ENCODE measurements around the gene TXNRD1.

Gene TXNRD1

GRCh38 chr12:104248444-104248843 lies 32.9 kb downstream of the TXNRD1 start:
- in situ Hi-C loops (cut with MboI; ENCODE audit: low sequenced_read_pairs, unreplicated experiment) = no loop called here
- no peak for DNase-seq (ENCODE audit: low spot score)
- no peak for TF ChIP-seq CTCF (IDR thresholded peaks at IDR 0.05; ENCODE audit: borderline replicate concordance, control extremely low read depth, extremely low read depth, insufficient read depth, missing control alignments)

DNA sequence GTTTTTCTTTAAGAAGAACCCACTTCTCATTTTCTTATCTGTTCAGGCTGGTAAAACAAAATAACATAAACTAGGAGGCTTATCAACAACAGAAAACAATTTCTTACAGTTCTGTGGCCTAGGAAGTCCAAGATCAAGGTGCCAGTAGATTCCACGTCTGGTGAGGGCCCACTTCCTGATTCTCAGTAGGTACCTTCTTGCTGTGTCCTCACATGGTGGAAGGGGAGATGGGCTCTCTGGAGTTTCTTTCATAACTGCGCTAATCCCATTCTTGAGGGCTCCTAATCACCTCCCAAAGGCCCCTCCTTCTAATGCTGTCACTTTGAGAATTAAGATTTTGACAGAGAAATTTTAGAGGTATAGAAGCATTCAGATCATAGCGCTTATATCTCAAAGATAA lies 33.4 kb downstream of the TXNRD1 start:
- no peak for TF ChIP-seq CTCF (IDR thresholded peaks at IDR 0.05; ENCODE audit: borderline replicate concordance, control extremely low read depth, extremely low read depth, insufficient read depth, missing control alignments)
- in situ Hi-C loops (cut with MboI; ENCODE audit: low sequenced_read_pairs, unreplicated experiment) = no loop called here
- DNase-seq (ENCODE audit: low spot score) = no peak

- in situ Hi-C loops (cut with MboI; ENCODE audit: low sequenced_read_pairs, unreplicated experiment) = no loop called here
- TF ChIP-seq CTCF (IDR thresholded peaks at IDR 0.05; ENCODE audit: borderline replicate concordance, control extremely low read depth, extremely low read depth, insufficient read depth, missing control alignments) = no peak
- no peak for DNase-seq (ENCODE audit: low spot score)
Observed at GRCh38 chr12:104249898-104250297, 34.3 kb downstream of the TXNRD1 start.

DNA sequence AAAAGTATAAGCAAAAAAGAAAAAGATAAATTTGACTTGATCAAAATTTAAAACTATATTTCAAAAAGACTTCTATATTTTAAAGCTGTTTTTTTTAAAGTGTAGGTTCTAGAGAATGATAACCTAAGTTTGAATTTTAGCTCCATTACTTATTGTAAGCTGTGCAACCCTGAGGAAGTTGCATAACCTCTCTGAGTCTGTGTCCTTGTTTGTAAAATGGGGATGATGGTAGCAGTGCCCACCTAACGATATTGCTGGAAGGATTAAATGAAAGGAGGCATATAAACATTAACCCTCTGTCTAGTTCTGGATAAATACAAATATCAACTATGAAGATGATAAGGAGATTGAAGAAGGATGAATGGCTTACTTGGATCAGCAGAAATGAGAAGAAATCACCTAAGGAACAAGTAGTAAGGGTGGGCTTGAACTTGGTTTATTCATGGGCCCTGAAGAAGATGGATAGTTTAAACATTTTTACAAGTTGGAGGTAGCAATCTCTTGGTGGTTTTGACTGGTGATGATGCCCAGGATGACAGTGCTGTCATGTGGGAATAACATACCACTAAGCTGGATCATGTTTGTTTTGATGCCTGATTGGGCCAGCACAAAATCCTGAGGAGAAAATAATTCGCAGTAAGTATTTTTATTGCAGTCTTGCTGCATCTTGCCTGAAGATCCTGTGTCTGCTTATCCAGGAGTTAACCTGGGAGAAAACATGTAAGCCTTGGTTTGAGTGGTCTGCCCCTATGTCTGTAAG lies 35.0 kb downstream of the TXNRD1 start:
- no peak for DNase-seq (ENCODE audit: low spot score)
- in situ Hi-C loops (cut with MboI; ENCODE audit: low sequenced_read_pairs, unreplicated experiment) = no loop called here
- no peak for TF ChIP-seq CTCF (IDR thresholded peaks at IDR 0.05; ENCODE audit: borderline replicate concordance, control extremely low read depth, extremely low read depth, insufficient read depth, missing control alignments)

DNA sequence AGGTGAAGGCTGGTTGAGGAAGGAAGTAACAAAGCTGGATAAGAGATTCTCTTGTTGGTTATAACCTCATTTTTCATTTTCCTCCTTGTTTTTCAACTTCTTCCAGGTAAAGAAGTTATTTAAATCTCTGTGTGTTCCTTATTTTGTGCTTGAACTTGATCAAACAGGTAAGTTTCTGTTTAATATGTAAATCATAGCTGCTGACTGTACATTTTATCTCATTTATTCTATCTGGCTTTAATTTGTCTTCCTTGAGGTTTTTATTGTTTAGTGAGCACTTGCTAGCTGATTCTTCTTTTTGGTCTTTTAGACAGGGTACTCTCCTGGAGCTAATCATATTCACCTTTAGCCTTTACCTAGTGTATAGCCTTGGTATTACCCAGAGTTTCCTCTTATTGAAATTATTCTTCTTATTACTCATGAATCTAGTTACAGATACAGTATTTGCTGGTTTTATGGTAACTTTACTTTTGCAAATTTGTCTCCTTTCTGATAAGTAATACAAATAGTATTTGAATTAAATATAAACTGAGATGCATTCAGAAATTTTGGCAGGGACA lies 42.4 kb downstream of the TXNRD1 start:
- no peak for TF ChIP-seq CTCF (IDR thresholded peaks at IDR 0.05; ENCODE audit: borderline replicate concordance, control extremely low read depth, extremely low read depth, insufficient read depth, missing control alignments)
- in situ Hi-C loops (cut with MboI; ENCODE audit: low sequenced_read_pairs, unreplicated experiment) = no loop called here
- DNase-seq (ENCODE audit: low spot score) = no peak

GRCh38 chr12:104258476-104259067 lies 43.0 kb downstream of the TXNRD1 start:
- in situ Hi-C loops (cut with MboI; ENCODE audit: low sequenced_read_pairs, unreplicated experiment) = no loop called here
- DNase-seq (ENCODE audit: low spot score) = no peak

More at GRCh38 chr12:104258476-104259067, 43.0 kb downstream of the TXNRD1 start:
- TF ChIP-seq CTCF (IDR thresholded peaks at IDR 0.05; ENCODE audit: borderline replicate concordance, control extremely low read depth, extremely low read depth, insufficient read depth, missing control alignments) = no peak

All from GM13976 (cell line).